ENCODE results near the gene OR13F1.

DNA sequence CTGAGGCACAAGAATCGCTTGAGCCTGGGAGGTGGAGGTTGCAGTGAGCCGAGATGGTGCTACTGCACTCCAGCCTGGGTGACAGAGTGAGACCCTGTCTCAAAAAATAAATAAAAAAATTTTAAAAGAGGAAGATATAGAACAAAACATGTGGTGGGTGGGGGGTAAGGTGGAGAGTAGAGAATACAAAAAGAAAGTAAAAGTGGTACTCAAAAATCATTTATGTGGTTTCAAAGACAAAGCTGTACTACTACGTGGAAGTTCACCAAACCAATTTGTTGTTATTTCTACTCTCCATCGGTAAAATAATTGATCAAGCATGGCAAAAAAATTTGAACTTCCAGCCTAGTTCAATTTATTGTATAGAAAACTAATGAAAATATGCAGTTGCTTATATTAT lies 40.6 kb downstream of the OR13F1 start:
- no peak for TF ChIP-seq ZFX (IDR thresholded peaks at IDR 0.05)
- TF ChIP-seq CTCF (conservative IDR thresholded peaks at IDR 0.05): no peak
